GM23338 (cell line): ENCODE results near the gene PLCH2. TPM values are rescaled to one million over a fixed set of nuclear protein-coding genes. Genes with fewer than 3 reads are reported as not detected.

ENCODE experiments used
- ATAC-seq: fragments of 200-7000 bp; cut with Tn5 transposase; 3 replicates; pipeline ENCODE4 v1.9.1; 2020
- DNase-seq: peaks from one replicate; pipeline ENCODE4 v3.0.0-alpha.2; 2015; ENCODE audit warnings: low spot score
- H2AFZ ChIP-seq: fragments of 200-600 bp; sonication (generic); 2 replicates; pipeline ENCODE4 v1.8.0; 2016; ENCODE audit warnings: antibody characterized with exemption, mild to moderate bottlenecking, moderate library complexity
- H3F3A ChIP-seq: fragments of 200-600 bp; sonication (generic); replicated peaks from 2 replicates; pipeline ENCODE4 v1.8.0; 2017; ENCODE audit warnings: antibody characterized with exemption, mixed run types, low read depth
- H3K27ac ChIP-seq: fragments of 200-600 bp; sonication (generic); 2 replicates; pipeline ENCODE4 v1.6.1; 2016; ENCODE audit warnings: low read depth
- H3K27me3 ChIP-seq: fragments of 200-600 bp; sonication (generic); 2 replicates; pipeline ENCODE4 v1.8.0; 2016; ENCODE audit warnings: mild to moderate bottlenecking, mixed run types, moderate library complexity; ENCODE audit not compliant: insufficient read depth
- H3K36me3 ChIP-seq: fragments of 200-600 bp; sonication (generic); 2 replicates; pipeline ENCODE4 v1.8.0; 2016; ENCODE audit warnings: mild to moderate bottlenecking; ENCODE audit not compliant: insufficient read depth
- H3K4me1 ChIP-seq: fragments of 200-600 bp; sonication (generic); 2 replicates; pipeline ENCODE4 v1.8.0; 2016; ENCODE audit warnings: mild to moderate bottlenecking, moderate library complexity; ENCODE audit not compliant: insufficient read depth
- H3K4me2 ChIP-seq: fragments of 200-600 bp; sonication (generic); 2 replicates; pipeline ENCODE4 v1.7.1; 2017; ENCODE audit warnings: mixed run types
- H3K4me3 ChIP-seq: fragments of 200-600 bp; sonication (generic); 2 replicates; pipeline ENCODE4 v1.6.1; 2016; ENCODE audit warnings: mixed run types
- H3K79me2 ChIP-seq: fragments of 200-600 bp; sonication (generic); replicated peaks from 2 replicates; pipeline ENCODE4 v1.8.0; 2017; ENCODE audit warnings: mild to moderate bottlenecking; ENCODE audit not compliant: insufficient read depth
- H3K9me2 ChIP-seq: fragments of 200-600 bp; sonication (generic); 2 replicates; pipeline ENCODE4 v1.8.0; 2017; ENCODE audit not compliant: insufficient read depth
- H4K20me1 ChIP-seq: fragments of 200-600 bp; sonication (generic); replicated peaks from 2 replicates; pipeline ENCODE4 v1.8.0; 2017; ENCODE audit warnings: mild to moderate bottlenecking; ENCODE audit not compliant: insufficient read depth
- H3K27ac Mint-ChIP-seq: 2 replicates; pipeline ENCODE4 v1.8.0; 2020; ENCODE audit warnings: inconsistent platforms, mild to moderate bottlenecking, moderate library complexity, mixed read lengths
- H3K27me3 Mint-ChIP-seq: 3 replicates; pipeline ENCODE4 v1.8.0; 2022; ENCODE audit warnings: low read depth, mild to moderate bottlenecking, moderate library complexity, mixed read lengths, inconsistent platforms; ENCODE audit not compliant: insufficient read depth, poor library complexity
- H3K36me3 Mint-ChIP-seq: 3 replicates; pipeline ENCODE4 v1.8.0; 2021; ENCODE audit warnings: low read depth, mild to moderate bottlenecking, inconsistent platforms, moderate library complexity, mixed read lengths
- H3K4me1 Mint-ChIP-seq: 3 replicates; pipeline ENCODE4 v1.8.0; 2020; ENCODE audit warnings: mild to moderate bottlenecking, inconsistent platforms, mixed read lengths
- H3K4me3 Mint-ChIP-seq: 3 replicates; pipeline ENCODE4 v1.8.0; 2021; ENCODE audit warnings: moderate library complexity, mild to moderate bottlenecking, inconsistent platforms, mixed read lengths
- H3K9me3 Mint-ChIP-seq: 3 replicates; pipeline ENCODE4 v1.8.0; 2020; ENCODE audit warnings: moderate library complexity, mild to moderate bottlenecking, inconsistent platforms, mixed read lengths
- ETS1 ChIP-seq: IDR thresholded peaks from 2 replicates; pipeline ENCODE4 v1.6.1; 2016; ENCODE audit warnings: antibody characterized with exemption
- JUNB ChIP-seq: IDR thresholded peaks from one replicate; pipeline ENCODE4 v1.6.1; 2016; ENCODE audit warnings: antibody characterized with exemption; ENCODE audit not compliant: unreplicated experiment
- NANOG ChIP-seq: IDR thresholded peaks from 2 replicates; pipeline ENCODE4 v1.6.1; 2016; ENCODE audit warnings: antibody characterized with exemption, borderline replicate concordance
- polyA plus RNA-seq: library from polyadenylated mRNA; unstranded; fragments of >200 nt; fragmentation: Nextera tagmentation; extraction: Ambion mirVana; gene quantifications from 2 replicates; pipeline ENCODE4 v1.2.1, GENCODE V29; 2016
- total RNA-seq: library from RNA; depleted of rRNA; stranded (reverse); fragments of >200 nt; shearing (Covaris generic); gene quantifications from 2 replicates; pipeline ENCODE4 v1.2.3, GENCODE V29; 2014
- TF ChIP-seq, protein P1 (sequence below): IDR thresholded peaks from one replicate; pipeline ENCODE4 v1.6.1; 2018; ENCODE audit warnings: antibody characterized with exemption; ENCODE audit not compliant: unreplicated experiment
- TF ChIP-seq, protein P2 (sequence below), 2 experiments: fragments of 200-600 bp in 1 of 2; sonication (generic) in 1 of 2; conservative IDR thresholded peaks; 2 replicates each; pipeline versions ENCODE4 v1.5.1 to v1.6.1; 2016 to 2017; ENCODE audit warnings: antibody characterized with exemption in 2 of 2, low read depth in 2 of 2, mild to moderate bottlenecking in 2 of 2, moderate library complexity in 1 of 2

The PLCH2 gene
- total and polyA plus RNA-seq, 2 experiments from 2014 or later = 0.31 TPM; not detected in 1

DNA sequence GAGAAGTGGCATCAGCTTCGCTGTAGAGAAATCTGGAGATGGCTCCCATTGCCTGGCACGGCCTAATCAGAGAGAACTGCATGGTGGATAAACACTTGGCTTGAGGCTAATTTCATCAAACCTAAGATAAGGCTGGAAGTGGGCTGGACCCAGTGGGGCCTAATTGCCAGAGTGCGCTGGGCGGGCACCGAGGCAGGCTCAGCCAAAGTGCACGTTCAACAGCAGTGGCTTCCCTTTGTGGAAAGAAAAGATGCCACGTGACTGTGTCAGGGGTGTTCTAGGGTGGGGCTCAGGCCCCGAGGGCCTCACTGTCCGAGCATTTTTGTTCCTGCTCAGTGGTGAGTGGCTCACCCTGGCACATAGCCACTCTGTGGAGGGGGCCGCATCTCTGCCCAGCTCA, 5.8 kb downstream of the PLCH2 start:
- Mint-ChIP-seq H3K4me3 (no peak overlapping the region), H3K9me3 (no peaks in the 10 kb centered on the region), H3K4me1 (no peaks in the 10 kb centered on the region), H3K27me3 (peaks cover 2% of the 10 kb centered on the region), H3K36me3 (no peaks in the 10 kb centered on the region), H3K27ac (no peak overlapping the region)
- Histone ChIP-seq H3K79me2 (no peaks in the 10 kb centered on the region), H2AFZ (no peak overlapping the region), H4K20me1 (no peaks in the 10 kb centered on the region), H3K27me3 (no peaks in the 10 kb centered on the region), H3K4me1 (no peaks in the 10 kb centered on the region), H3K27ac (no peak overlapping the region), H3K9me2 (no peaks in the 10 kb centered on the region), H3K4me3 (no peak overlapping the region), H3K36me3 (no peaks in the 10 kb centered on the region), H3F3A (no peaks in the 10 kb centered on the region), H3K4me2 (no peak overlapping the region)
- no peak for ATAC-seq
- no peak for DNase-seq
- TF ChIP-seq JUNB = no peak
- TF ChIP-seq, protein P1, sequence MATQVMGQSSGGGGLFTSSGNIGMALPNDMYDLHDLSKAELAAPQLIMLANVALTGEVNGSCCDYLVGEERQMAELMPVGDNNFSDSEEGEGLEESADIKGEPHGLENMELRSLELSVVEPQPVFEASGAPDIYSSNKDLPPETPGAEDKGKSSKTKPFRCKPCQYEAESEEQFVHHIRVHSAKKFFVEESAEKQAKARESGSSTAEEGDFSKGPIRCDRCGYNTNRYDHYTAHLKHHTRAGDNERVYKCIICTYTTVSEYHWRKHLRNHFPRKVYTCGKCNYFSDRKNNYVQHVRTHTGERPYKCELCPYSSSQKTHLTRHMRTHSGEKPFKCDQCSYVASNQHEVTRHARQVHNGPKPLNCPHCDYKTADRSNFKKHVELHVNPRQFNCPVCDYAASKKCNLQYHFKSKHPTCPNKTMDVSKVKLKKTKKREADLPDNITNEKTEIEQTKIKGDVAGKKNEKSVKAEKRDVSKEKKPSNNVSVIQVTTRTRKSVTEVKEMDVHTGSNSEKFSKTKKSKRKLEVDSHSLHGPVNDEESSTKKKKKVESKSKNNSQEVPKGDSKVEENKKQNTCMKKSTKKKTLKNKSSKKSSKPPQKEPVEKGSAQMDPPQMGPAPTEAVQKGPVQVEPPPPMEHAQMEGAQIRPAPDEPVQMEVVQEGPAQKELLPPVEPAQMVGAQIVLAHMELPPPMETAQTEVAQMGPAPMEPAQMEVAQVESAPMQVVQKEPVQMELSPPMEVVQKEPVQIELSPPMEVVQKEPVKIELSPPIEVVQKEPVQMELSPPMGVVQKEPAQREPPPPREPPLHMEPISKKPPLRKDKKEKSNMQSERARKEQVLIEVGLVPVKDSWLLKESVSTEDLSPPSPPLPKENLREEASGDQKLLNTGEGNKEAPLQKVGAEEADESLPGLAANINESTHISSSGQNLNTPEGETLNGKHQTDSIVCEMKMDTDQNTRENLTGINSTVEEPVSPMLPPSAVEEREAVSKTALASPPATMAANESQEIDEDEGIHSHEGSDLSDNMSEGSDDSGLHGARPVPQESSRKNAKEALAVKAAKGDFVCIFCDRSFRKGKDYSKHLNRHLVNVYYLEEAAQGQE = no peak
- TF ChIP-seq NANOG = no peak
- TF ChIP-seq ETS1 = no peak

GRCh38 chr1:2482588-2482987, 6.5 kb downstream of the PLCH2 start:
- H3K4me3 ChIP-seq = no peak overlapping the region
- H3K4me3 Mint-ChIP-seq = no peak overlapping the region
- H3K27ac Mint-ChIP-seq = no peak overlapping the region
- no peak overlapping the region for H3K27ac ChIP-seq
- H3K27me3 ChIP-seq = no peaks in the 10 kb centered on the region
- no peaks in the 10 kb centered on the region for H4K20me1 ChIP-seq
- H3K36me3 Mint-ChIP-seq = no peaks in the 10 kb centered on the region
- H3K9me3 Mint-ChIP-seq = no peaks in the 10 kb centered on the region
- no peak overlapping the region for H2AFZ ChIP-seq
- no peaks in the 10 kb centered on the region for H3K4me1 Mint-ChIP-seq
- no peaks in the 10 kb centered on the region for H3K79me2 ChIP-seq
- TF ChIP-seq, protein P1 = peak; percentile 73
- TF ChIP-seq, protein P2, sequence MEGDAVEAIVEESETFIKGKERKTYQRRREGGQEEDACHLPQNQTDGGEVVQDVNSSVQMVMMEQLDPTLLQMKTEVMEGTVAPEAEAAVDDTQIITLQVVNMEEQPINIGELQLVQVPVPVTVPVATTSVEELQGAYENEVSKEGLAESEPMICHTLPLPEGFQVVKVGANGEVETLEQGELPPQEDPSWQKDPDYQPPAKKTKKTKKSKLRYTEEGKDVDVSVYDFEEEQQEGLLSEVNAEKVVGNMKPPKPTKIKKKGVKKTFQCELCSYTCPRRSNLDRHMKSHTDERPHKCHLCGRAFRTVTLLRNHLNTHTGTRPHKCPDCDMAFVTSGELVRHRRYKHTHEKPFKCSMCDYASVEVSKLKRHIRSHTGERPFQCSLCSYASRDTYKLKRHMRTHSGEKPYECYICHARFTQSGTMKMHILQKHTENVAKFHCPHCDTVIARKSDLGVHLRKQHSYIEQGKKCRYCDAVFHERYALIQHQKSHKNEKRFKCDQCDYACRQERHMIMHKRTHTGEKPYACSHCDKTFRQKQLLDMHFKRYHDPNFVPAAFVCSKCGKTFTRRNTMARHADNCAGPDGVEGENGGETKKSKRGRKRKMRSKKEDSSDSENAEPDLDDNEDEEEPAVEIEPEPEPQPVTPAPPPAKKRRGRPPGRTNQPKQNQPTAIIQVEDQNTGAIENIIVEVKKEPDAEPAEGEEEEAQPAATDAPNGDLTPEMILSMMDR (conservative IDR thresholded peaks at IDR 0.05; ENCODE audit: low read depth in 2 of 2) = no peak
- H3K4me2 ChIP-seq = no peak overlapping the region
- H3K36me3 ChIP-seq = no peaks in the 10 kb centered on the region
- no peaks in the 10 kb centered on the region for H3K4me1 ChIP-seq
- no peaks in the 10 kb centered on the region for H3K9me2 ChIP-seq
- H3F3A ChIP-seq = no peaks in the 10 kb centered on the region
- ATAC-seq (peak; percentile 33), DNase-seq (no peak)
- peaks cover 2% of the 10 kb centered on the region for H3K27me3 Mint-ChIP-seq
